Erythroblast (primary cell): ENCODE measurements around the gene TAX1BP3.

Experiments
- GATA1 ChIP-seq: IDR thresholded peaks from 2 replicates; pipeline ENCODE4 v1.6.1; 2011; ENCODE audit warnings: low read depth, mild to moderate bottlenecking, control low read depth, low read length, moderate library complexity
- POLR2A ChIP-seq: IDR thresholded peaks from 2 replicates; pipeline ENCODE4 v1.6.1; 2011; ENCODE audit warnings: mild to moderate bottlenecking, low read length

- no peak for TF ChIP-seq POLR2A
- TF ChIP-seq GATA1 = no peak
These were observed 24.8 kb upstream of the TAX1BP3 start for GRCh38 chr17:3693141-3693540.
